Ectodermal cell (in vitro differentiated cells): ENCODE data around the gene DDX28. TPM values are rescaled to one million over a fixed set of nuclear protein-coding genes. Genes with fewer than 3 reads are reported as not detected.

Experiments
- H3K27ac ChIP-seq: 2 replicates; pipeline ENCODE4 v1.7.0; 2013; ENCODE audit warnings: mild to moderate bottlenecking, low read depth, low read length; ENCODE audit not compliant: insufficient read depth, poor library complexity, severe bottlenecking
- H3K27me3 ChIP-seq: 2 replicates; pipeline ENCODE4 v1.7.0; 2013; ENCODE audit warnings: mild to moderate bottlenecking, low read length; ENCODE audit not compliant: insufficient read depth, control insufficient read depth, poor library complexity, severe bottlenecking
- H3K36me3 ChIP-seq: one replicate; pipeline ENCODE4 v1.7.0; 2013; ENCODE audit warnings: low read length; ENCODE audit not compliant: control insufficient read depth, insufficient read depth
- H3K4me1 ChIP-seq: one replicate; pipeline ENCODE4 v1.7.0; 2013; ENCODE audit warnings: low read length; ENCODE audit not compliant: control insufficient read depth, insufficient read depth
- H3K4me3 ChIP-seq: 2 replicates; pipeline ENCODE4 v1.7.0; 2013; ENCODE audit warnings: low read depth, low read length, control low read depth; ENCODE audit not compliant: insufficient read depth
- H3K9me3 ChIP-seq: 2 replicates; pipeline ENCODE4 v1.7.0; 2013; ENCODE audit warnings: mild to moderate bottlenecking, low read length, moderate library complexity; ENCODE audit not compliant: control insufficient read depth
- WGBS, 2 experiments: methylation state at CpG; one replicate each; pipeline ENCODE4 v1.1.7; 2013; ENCODE audit warnings: missing lambda C conversion rate in 2 of 2; 5-methylcytosine and 5-hydroxymethylcytosine counted together
- polyA plus RNA-seq, 4 experiments: library from polyadenylated mRNA; stranded (reverse); fragments of 50-300 nt; gene quantifications; one replicate each; pipeline ENCODE4 v1.2.3, GENCODE V29; 2013

Gene DDX28, protein sequence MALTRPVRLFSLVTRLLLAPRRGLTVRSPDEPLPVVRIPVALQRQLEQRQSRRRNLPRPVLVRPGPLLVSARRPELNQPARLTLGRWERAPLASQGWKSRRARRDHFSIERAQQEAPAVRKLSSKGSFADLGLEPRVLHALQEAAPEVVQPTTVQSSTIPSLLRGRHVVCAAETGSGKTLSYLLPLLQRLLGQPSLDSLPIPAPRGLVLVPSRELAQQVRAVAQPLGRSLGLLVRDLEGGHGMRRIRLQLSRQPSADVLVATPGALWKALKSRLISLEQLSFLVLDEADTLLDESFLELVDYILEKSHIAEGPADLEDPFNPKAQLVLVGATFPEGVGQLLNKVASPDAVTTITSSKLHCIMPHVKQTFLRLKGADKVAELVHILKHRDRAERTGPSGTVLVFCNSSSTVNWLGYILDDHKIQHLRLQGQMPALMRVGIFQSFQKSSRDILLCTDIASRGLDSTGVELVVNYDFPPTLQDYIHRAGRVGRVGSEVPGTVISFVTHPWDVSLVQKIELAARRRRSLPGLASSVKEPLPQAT
- 12.1 TPM for polyA plus RNA-seq (2013, experiment 1 of 4)
- polyA plus RNA-seq (2013, experiment 2 of 4): 16.2 TPM
- 14.4 TPM for polyA plus RNA-seq (2013, experiment 3 of 4)
- polyA plus RNA-seq (2013, experiment 4 of 4): 14.5 TPM

DNA sequence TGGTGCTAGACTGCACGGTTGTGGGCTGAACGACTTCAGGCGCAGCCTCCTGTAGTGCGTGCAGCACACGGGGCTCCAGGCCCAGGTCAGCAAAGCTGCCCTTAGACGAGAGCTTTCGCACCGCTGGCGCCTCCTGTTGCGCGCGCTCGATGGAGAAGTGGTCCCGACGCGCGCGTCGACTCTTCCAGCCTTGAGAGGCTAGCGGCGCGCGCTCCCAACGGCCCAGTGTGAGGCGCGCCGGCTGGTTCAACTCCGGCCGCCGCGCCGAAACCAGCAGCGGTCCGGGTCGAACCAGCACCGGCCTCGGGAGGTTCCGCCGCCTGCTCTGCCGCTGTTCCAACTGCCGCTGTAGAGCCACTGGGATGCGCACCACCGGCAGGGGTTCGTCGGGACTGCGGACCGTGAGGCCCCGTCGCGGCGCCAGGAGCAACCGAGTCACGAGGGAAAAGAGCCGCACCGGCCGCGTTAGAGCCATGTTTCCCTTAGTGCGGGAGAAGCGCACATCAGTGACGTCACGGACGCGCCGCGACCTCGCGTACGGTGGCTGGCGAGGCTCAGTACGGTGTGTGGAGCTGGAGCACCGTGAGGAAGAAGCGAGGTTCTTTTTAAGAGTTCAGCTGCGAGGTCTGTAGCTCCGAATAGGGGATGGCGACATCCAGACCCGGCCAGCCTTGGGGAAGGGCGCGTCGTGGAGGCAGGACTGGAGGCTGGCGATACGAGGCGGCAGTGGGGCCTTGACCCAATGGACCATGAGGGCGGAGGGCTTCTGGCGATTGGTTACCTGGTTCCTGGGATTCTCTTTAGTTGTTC, at the start of gene DDX28, which contains the start of gene DUS2:
TSS of gene DDX28 (minus strand) at position 505 of the 810 bp plus-strand sequence. CDS start at position 475, 30 bp downstream.
TSS of gene DUS2 (plus strand) at position 557 of the 810 bp plus-strand sequence. CDS start 14,740 bp downstream, outside the sequence.
- no peaks in the 10 kb centered on the region for H3K9me3 ChIP-seq
- H3K27me3 ChIP-seq: no peaks in the 10 kb centered on the region
- peaks cover 15% of the 10 kb centered on the region for H3K4me1 ChIP-seq
- no peaks in the 10 kb centered on the region for H3K36me3 ChIP-seq
- WGBS, 2 experiments: 0% methylated on average over 84 of the region's 84 CpGs
- H3K27ac ChIP-seq: peak within 1 kb of the TSS; percentile 63
- H3K4me3 ChIP-seq: peak within 1 kb of the TSS; percentile 100

DNA sequence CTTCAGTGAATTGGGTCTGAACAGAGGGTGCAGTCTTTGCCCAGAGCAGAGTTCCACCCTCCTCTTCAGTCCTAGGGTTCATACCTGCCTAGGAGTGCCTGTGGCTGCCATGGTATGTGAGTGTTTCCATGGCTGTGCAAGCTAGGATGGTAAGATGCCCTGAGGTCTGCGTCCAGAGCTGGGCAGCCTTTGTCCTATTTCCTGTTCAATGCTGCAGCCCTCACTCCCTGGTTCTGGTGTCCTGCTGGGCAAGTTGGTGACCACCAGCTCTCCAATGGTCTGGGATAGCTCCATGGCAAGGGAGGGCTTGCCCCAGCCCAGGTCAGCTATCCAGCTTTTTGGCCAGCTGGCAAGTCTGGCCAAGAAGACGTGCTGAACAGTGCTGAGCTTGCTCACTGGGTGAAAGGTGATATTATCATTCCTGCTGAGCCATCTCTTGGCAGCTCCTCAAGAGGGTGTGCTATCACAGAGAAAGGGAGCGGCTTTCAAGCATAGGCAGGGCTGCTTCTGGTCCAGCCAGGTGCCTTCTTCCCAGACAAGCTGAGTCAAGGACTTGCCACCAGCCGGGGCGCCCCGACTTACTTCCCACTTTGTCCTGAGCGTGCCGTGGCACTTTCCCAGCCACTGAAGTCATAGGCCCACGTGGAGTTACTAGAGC, 49.1 kb upstream of the DDX28 start:
- 95 to 98% methylated on average over 9 of the region's 9 CpGs for WGBS, 2 experiments
- Histone ChIP-seq H3K9me3 (no peaks in the 10 kb centered on the region), H3K27ac (no peak overlapping the region), H3K4me1 (no peaks in the 10 kb centered on the region), H3K27me3 (no peaks in the 10 kb centered on the region), H3K4me3 (no peak overlapping the region), H3K36me3 (peaks cover 31% of the 10 kb centered on the region)

DNA sequence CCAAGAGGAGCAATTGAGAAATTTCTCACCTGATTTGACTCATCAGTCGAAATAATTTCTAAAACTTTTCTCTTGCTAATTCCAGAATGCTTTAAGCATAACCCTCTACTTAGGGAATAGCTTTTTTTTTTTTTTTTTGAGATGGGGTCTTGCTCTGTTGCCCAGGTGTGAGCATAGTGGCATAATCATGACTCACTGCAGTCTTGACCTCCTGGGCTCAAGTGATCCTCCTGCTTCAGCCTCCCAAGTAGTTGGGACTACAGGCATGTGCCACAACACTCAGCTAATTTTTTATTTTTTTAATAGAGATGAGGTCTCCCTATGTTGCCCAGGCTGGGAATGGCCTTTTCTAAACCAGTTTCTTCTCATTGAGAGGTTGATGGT, 48.5 kb upstream of the DDX28 start:
- Histone ChIP-seq H3K4me1 (no peaks in the 10 kb centered on the region), H3K36me3 (peaks cover 29% of the 10 kb centered on the region), H3K27ac (no peak overlapping the region), H3K4me3 (no peak overlapping the region), H3K9me3 (no peaks in the 10 kb centered on the region), H3K27me3 (no peaks in the 10 kb centered on the region)
- 93 to 100% methylated on average over 1 of the region's 1 CpG for WGBS, 2 experiments

DNA sequence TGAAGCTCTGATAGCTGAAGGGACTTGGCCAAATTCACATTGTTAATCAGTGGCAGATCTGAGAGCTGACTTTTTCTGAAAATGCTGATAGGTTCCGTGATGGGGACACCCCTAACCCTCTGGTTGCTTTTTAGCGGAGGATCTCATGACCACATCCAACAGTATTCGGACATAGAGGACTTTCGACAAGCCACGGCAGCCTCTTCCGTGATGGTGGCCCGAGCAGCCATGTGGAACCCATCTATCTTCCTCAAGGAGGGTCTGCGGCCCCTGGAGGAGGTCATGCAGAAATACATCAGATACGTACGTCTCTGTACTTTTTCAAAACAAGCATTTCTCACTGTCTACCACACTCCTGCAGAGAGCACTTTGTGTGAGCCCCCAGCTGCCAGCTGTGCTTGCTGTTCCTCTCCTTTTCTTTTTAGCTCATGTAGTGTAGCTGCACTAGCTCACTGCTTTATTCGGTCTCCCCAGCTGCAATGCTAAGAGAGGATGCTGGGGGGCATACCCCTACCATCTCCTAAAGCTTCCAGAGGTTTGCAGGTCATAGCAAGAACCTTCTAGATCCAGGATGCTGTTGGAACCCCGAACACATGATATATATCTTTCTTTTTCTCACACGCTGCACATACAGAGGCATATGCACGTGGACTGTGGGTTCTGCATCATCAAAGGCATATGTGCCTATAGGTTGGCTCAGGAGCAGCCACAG, 47.9 kb upstream of the DDX28 start:
- Histone ChIP-seq H3K36me3 (peaks cover 24% of the 10 kb centered on the region), H3K27ac (no peak overlapping the region)
- WGBS, 2 experiments: 93% methylated on average over 14 of the region's 14 CpGs

DNA sequence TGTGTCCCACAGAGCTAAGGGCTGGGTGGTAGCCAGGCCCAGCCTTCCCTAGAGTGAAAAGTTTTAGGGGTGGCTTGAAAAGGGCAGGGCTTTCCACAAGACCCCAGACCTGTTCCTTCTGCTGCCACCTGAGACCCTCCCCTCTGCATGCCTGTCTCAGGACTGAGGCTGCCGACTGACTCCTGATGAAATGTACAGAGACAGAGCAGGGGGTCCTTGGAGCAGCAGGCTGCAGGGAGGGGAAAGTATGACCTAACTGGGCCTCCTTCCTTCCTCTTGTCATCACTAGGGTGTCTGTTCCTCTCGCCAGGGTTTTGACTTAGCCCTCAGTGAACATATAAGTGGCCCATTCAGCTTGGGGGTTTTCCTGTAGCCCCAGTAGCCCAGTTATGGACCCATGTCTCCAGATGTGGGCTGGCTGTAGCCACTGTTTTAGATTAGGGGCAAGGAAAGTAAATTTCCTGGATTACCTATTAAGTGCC, 47.3 kb upstream of the DDX28 start:
- WGBS, 2 experiments: 90 to 93% methylated on average over 2 of the region's 2 CpGs
- Histone ChIP-seq H3K4me3 (no peak overlapping the region), H3K4me1 (no peaks in the 10 kb centered on the region), H3K36me3 (peaks cover 18% of the 10 kb centered on the region), H3K9me3 (no peaks in the 10 kb centered on the region), H3K27ac (no peak overlapping the region), H3K27me3 (no peaks in the 10 kb centered on the region)

More for the DNA sequence above, 47.9 kb upstream of the DDX28 start:
- no peaks in the 10 kb centered on the region for H3K9me3 ChIP-seq
- no peak overlapping the region for H3K4me3 ChIP-seq
- no peaks in the 10 kb centered on the region for H3K4me1 ChIP-seq
- no peaks in the 10 kb centered on the region for H3K27me3 ChIP-seq

DNA sequence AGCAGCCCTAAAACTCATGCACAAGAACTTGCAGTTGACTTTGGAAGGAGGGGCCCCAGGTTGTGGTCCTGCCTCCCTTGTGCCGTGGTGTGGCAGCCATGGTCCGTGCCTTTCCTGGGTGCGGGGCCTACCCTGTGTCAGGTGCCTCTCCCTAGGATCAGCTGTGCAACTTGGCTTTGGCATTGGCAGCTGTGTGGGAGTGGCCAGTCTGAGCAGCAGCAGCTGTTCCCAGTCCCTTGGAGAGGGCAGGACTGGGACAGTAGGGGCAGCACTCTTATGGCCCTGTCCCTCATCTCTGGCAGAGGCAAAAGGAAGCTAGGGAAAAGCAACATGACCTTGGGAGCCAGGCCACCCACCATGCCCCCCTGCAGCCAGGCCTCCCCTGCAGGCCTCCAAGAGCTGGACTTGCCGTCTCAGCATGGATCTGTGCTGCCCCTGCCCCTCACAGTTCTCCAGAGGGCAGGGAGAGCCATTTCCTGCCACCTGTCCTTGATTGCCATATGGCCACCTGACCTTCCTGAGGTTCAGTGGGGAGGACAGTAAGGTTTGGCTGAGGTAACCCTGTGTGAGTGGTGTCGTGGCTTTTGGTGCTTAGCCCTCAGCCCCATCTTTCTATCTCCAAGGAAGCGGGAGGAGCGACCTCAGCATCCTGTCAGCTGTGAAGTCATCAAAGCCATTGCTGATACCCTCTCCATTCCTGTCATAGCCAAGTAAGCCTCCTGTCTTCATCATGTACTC, 46.6 kb upstream of the DDX28 start:
- Histone ChIP-seq H3K27me3 (no peaks in the 10 kb centered on the region), H3K4me1 (no peaks in the 10 kb centered on the region), H3K36me3 (peaks cover 18% of the 10 kb centered on the region), H3K9me3 (no peaks in the 10 kb centered on the region), H3K27ac (no peak overlapping the region), H3K4me3 (no peak overlapping the region)
- WGBS, 2 experiments: 94 to 98% methylated on average over 7 of the region's 7 CpGs

DNA sequence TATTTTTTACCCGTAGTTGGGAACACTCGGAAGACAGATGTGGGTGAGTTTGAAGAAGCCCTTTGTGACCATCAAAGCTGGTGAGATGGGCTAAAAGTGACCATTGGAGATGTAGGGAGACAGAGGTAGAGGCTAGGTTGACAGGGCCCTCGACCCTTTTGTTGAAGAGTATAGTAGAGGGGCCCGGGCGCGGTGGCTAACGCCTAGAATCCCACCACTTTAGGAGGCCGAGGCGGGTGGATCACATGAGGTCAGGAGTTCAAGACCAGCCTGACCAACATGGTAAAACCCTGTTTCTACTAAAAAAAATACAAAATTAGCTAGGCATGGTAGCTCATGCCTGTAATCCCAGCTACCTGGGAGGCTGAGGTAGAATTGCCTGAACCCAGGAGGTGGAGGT, 45.9 kb upstream of the DDX28 start:
- Histone ChIP-seq H3K4me1 (no peaks in the 10 kb centered on the region), H3K27me3 (no peaks in the 10 kb centered on the region), H3K36me3 (peaks cover 12% of the 10 kb centered on the region), H3K4me3 (no peak overlapping the region), H3K27ac (no peak overlapping the region), H3K9me3 (no peaks in the 10 kb centered on the region)
- 95 to 96% methylated on average over 9 of the region's 9 CpGs for WGBS, 2 experiments

DNA sequence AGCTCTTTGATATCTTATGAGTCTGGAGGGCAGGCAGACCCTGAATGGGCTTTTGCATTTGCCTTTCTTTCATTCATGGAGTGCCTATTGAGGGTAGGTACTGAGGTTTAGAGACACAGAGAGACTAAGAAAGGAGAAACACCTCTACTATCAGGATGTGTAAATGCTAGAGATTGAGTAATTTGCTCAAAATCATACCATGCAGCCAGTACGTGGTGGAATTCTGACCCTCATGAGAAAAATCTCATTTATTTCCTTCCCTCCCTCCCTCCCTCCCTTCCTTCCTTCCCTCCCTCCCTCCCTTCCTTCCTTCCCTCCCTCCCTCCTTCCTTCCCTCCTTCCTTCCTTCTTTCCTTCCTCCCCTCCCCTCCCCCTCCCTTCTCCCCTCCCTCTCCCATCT, 43.7 kb upstream of the DDX28 start:
- peaks cover 4% of the 10 kb centered on the region for H3K36me3 ChIP-seq
- no peak overlapping the region for H3K4me3 ChIP-seq
- no peak overlapping the region for H3K27ac ChIP-seq
- 100% methylated on average over 1 of the region's 1 CpG; no CpG with 5 or more reads in 1 of the 2 experiments for WGBS, 2 experiments
- no peaks in the 10 kb centered on the region for H3K4me1 ChIP-seq
- no peaks in the 10 kb centered on the region for H3K27me3 ChIP-seq
- H3K9me3 ChIP-seq: no peaks in the 10 kb centered on the region
